Measurements from ENCODE around the gene OTOP1. TPM values are rescaled to one million over a fixed set of nuclear protein-coding genes. Genes with fewer than 3 reads are reported as not detected.
"Not testable (repeated sequence)": the region's sequence is repeated elsewhere in the genome, so short reads cannot be mapped to it uniquely, and the experiment has no call there.

The OTOP1 gene
- total RNA-seq, 2 donors from 2014 or later: not detected

DNA sequence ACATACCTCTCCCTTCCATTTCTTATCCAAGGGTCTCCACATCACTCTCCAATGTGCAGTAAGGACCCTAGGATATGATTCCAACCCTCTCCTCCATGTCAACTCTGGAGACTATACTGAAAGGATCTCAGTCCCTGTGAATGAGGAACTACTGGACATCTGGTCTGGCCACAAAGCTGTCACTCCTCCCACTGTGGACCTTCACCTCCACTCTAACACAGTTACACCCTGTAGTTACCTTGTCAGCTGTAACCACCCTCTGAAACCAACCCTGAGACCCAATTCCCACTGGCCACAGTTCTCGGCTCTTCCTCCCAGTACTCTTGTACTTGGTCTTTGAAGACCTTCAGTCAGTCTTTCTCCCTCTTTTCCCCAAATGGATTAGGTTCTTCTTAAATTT, 18.4 kb upstream of the OTOP1 start:
- WGBS: 93% methylated on average over 1 of the region's 1 CpG
- no peak overlapping the region for H3K27ac ChIP-seq
- intact Hi-C loops (cut with DNase I): no loop called here

GRCh38 chr4:4239551-4239950, 12.8 kb upstream of the OTOP1 start:
- H3K27me3 ChIP-seq (replicated peaks; ENCODE audit: insufficient read depth); H3K4me3 ChIP-seq: not testable (repeated sequence)
- 88% methylated on average over 3 of the region's 3 CpGs for WGBS

More for the DNA sequence above, 18.4 kb upstream of the OTOP1 start:
- H3K27me3 ChIP-seq (replicated peaks; ENCODE audit: insufficient read depth): no peaks in the 10 kb centered on the region
- H3K4me3 ChIP-seq: no peak overlapping the region
- TF ChIP-seq POLR2AphosphoS5 (IDR thresholded peaks at IDR 0.05): no peak
- TF ChIP-seq, protein P1, sequence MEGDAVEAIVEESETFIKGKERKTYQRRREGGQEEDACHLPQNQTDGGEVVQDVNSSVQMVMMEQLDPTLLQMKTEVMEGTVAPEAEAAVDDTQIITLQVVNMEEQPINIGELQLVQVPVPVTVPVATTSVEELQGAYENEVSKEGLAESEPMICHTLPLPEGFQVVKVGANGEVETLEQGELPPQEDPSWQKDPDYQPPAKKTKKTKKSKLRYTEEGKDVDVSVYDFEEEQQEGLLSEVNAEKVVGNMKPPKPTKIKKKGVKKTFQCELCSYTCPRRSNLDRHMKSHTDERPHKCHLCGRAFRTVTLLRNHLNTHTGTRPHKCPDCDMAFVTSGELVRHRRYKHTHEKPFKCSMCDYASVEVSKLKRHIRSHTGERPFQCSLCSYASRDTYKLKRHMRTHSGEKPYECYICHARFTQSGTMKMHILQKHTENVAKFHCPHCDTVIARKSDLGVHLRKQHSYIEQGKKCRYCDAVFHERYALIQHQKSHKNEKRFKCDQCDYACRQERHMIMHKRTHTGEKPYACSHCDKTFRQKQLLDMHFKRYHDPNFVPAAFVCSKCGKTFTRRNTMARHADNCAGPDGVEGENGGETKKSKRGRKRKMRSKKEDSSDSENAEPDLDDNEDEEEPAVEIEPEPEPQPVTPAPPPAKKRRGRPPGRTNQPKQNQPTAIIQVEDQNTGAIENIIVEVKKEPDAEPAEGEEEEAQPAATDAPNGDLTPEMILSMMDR (IDR thresholded peaks at IDR 0.05): no peak
- H3K36me3 ChIP-seq: peaks cover 0 to 2% of the 10 kb centered on the region in 2 donors
- DNase-seq (ENCODE audit: low spot score): no peak
- no peaks in the 10 kb centered on the region for H3K9me3 ChIP-seq
- H3K4me1 ChIP-seq (replicated peaks): peaks cover 10% of the 10 kb centered on the region

GRCh38 chr4:4233610-4234009, 6.9 kb upstream of the OTOP1 start:
- H3K9me3 ChIP-seq: no peaks in the 10 kb centered on the region
- H3K4me1 ChIP-seq (replicated peaks): no peaks in the 10 kb centered on the region
- DNase-seq (ENCODE audit: low spot score): no peak
- WGBS: 98% methylated on average over 2 of the region's 2 CpGs
- H3K36me3 ChIP-seq: no peaks in the 10 kb centered on the region
- intact Hi-C loops (cut with DNase I): no loop called here
- H3K27ac ChIP-seq: no peak overlapping the region
- no peaks in the 10 kb centered on the region for H3K27me3 ChIP-seq (replicated peaks; ENCODE audit: insufficient read depth)
- no peak overlapping the region for H3K4me3 ChIP-seq
- TF ChIP-seq, protein P1 (IDR thresholded peaks at IDR 0.05): no peak
- TF ChIP-seq POLR2AphosphoS5 (IDR thresholded peaks at IDR 0.05) (no peak), POLR2A (IDR thresholded peaks at IDR 0.05) (no peak)

More at GRCh38 chr4:4239551-4239950, 12.8 kb upstream of the OTOP1 start:
- H3K27ac ChIP-seq; H3K36me3 ChIP-seq; H3K9me3 ChIP-seq; H3K4me1 ChIP-seq (replicated peaks); DNase-seq (ENCODE audit: low spot score); intact Hi-C loops (cut with DNase I): not testable (repeated sequence)

GRCh38 chr4:4228356-4228668, 1.6 kb upstream of the OTOP1 start:
- Histone ChIP-seq H3K4me1 (replicated peaks) (no peaks in the 10 kb centered on the region), H3K36me3 (no peaks in the 10 kb centered on the region), H3K27me3 (replicated peaks; ENCODE audit: insufficient read depth) (peaks cover 11% of the 10 kb centered on the region), H3K9me3 (no peaks in the 10 kb centered on the region), H3K27ac (no peak overlapping the region), H3K4me3 (no peak overlapping the region)
- TF ChIP-seq, protein P1 (IDR thresholded peaks at IDR 0.05): no peak
- TF ChIP-seq POLR2A (IDR thresholded peaks at IDR 0.05) (no peak), POLR2AphosphoS5 (IDR thresholded peaks at IDR 0.05) (no peak)
- intact Hi-C loops (cut with DNase I): no loop called here
- WGBS: 80% methylated on average over 1 of the region's 1 CpG
- no peak for DNase-seq (ENCODE audit: low spot score)

DNA sequence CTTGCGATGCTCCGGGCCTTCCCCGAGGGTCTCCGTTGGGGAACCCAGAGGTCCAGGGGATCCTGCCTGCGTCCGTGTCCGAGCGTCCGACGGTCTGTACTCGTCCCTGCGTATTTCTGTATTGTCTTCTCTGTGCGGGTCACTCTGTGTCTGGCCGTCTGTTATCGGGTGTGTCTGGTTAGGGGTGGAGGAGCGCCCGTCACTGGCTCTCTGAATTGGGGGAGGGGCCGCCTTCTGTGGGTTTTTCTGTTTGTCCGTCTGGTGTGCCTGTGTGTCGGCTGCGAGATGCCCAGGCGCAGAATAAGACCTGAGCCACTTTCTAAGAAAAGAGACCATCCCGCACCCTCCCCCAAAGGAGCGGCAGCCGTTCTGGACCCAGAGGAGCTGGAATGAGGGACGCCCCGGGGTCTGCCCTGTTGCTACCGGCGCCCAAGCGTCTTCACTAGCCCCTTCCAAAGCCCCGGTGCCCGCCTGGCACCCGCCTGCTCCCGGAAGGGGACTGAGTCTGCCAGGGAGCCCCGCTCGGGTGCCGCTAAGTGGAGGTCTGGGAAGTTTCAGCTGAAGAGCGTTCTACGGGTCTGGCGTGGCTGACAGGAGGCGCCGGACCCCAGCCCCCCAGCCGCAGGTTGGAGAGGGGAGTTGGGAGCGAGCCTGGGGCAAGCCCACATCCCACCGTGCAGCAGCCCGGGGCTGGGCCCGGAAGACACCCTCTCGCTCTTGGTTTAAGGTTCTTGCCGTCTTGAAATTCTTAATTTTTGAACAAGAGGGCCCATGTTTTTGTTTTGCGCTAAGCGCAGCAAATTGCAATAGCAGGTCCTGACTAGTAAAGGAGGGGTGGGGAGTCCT, 1.0 kb upstream of the OTOP1 start:
- H3K4me3 ChIP-seq: no peak overlapping the region
- intact Hi-C loops (cut with DNase I): no loop called here
- H3K4me1 ChIP-seq (replicated peaks): no peaks in the 10 kb centered on the region
- H3K27ac ChIP-seq: no peak overlapping the region
- H3K36me3 ChIP-seq: no peaks in the 10 kb centered on the region
- H3K27me3 ChIP-seq (replicated peaks; ENCODE audit: insufficient read depth): peaks cover 11% of the 10 kb centered on the region
- 5% methylated on average over 48 of the region's 51 CpGs for WGBS
- no peak for TF ChIP-seq POLR2AphosphoS5 (IDR thresholded peaks at IDR 0.05)
- TF ChIP-seq, protein P1 (IDR thresholded peaks at IDR 0.05): no peak
- TF ChIP-seq POLR2A (IDR thresholded peaks at IDR 0.05): no peak
- DNase-seq (ENCODE audit: low spot score): no peak
- H3K9me3 ChIP-seq: no peaks in the 10 kb centered on the region

Measured in prostate gland (tissue), 2 donors.